H1 (cell line): ENCODE data around the gene ZNF57. TPM values are rescaled to one million over a fixed set of nuclear protein-coding genes. Genes with fewer than 3 reads are reported as not detected.

ENCODE experiments used
- CTCF ChIA-PET: fragments of 300-600 bp; sonication (Branson Sonifier 250); formaldehyde crosslinking; loops from one replicate; lab custom pipeline; 2021; ENCODE audit not compliant: partially characterized antibody; lab: Charles Lee
- POLR2A ChIA-PET: fragments of 300-600 bp; sonication (Branson Sonifier 250); formaldehyde crosslinking; loops from one replicate; lab custom pipeline; 2021; ENCODE audit warnings: inconsistent platforms; ENCODE audit not compliant: partially characterized antibody; lab: Charles Lee
- DNase-seq, 2 experiments: peaks; one replicate each; pipeline versions ENCODE4 v3.0.0 to v3.0.0-alpha.2; 2010 to 2022; ENCODE audit warnings: low spot score in 2 of 2, low read depth in 1 of 2, mixed read lengths in 1 of 2
- FAIRE-seq: peaks from 2 replicates; lab custom pipeline; 2011; peaks lifted over from hg19 to GRCh38; lab: Jason Lieb, UNC
- H2AFZ ChIP-seq: 2 replicates; pipeline ENCODE4 v1.8.1; 2012; ENCODE audit warnings: low read length, inconsistent platforms
- H2AK5ac ChIP-seq: 2 replicates; pipeline ENCODE4 v1.6.1; 2013; ENCODE audit warnings: low read depth, low read length
- H2BK120ac ChIP-seq: replicated peaks from 2 replicates; pipeline ENCODE3; 2013; ENCODE audit warnings: low read depth, low read length, inconsistent platforms
- H2BK12ac ChIP-seq: 2 replicates; pipeline ENCODE4 v1.6.1; 2013; ENCODE audit warnings: low read depth, low read length
- H2BK15ac ChIP-seq: 2 replicates; pipeline ENCODE4 v1.6.1; 2013; ENCODE audit warnings: low read length
- H2BK20ac ChIP-seq: 2 replicates; pipeline ENCODE4 v1.6.1; 2013; ENCODE audit warnings: low read length
- H2BK5ac ChIP-seq: 2 replicates; pipeline ENCODE4 v1.6.1; 2013; ENCODE audit warnings: low read depth, low read length
- H3K14ac ChIP-seq: 2 replicates; pipeline ENCODE4 v1.6.1; 2013; ENCODE audit warnings: inconsistent platforms; ENCODE audit not compliant: insufficient read length
- H3K18ac ChIP-seq: 2 replicates; pipeline ENCODE4 v1.6.1; 2013; ENCODE audit warnings: low read length; ENCODE audit errors: extremely low read depth
- H3K23ac ChIP-seq: 2 replicates; pipeline ENCODE4 v1.6.1; 2013; ENCODE audit warnings: inconsistent platforms; ENCODE audit not compliant: insufficient read length
- H3K23me2 ChIP-seq: 2 replicates; pipeline ENCODE4 v1.6.1; 2013; ENCODE audit warnings: low read depth, low read length
- H3K27ac ChIP-seq: 2 replicates; pipeline ENCODE4 v1.6.1; 2011; ENCODE audit warnings: low read depth, low read length, inconsistent platforms
- H3K27me3 ChIP-seq, 4 experiments: replicated peaks in 1 of 4; 1 replicate in 1 of 4; 2 replicates in 3 of 4; pipeline versions ENCODE4 v1.6.1 to v1.8.1; 2011 to 2013; ENCODE audit warnings: low read length in 3 of 4, mild to moderate bottlenecking in 3 of 4, inconsistent platforms in 2 of 4, mixed read lengths in 2 of 4, moderate library complexity in 1 of 4; ENCODE audit not compliant: control insufficient read depth in 3 of 4, insufficient read depth in 3 of 4; ENCODE audit errors: extremely low read depth in 1 of 4
- H3K36me3 ChIP-seq, 4 experiments: 2 replicates each; pipeline versions ENCODE4 v1.6.1 to v1.8.1; 2011 to 2013; ENCODE audit warnings: mild to moderate bottlenecking in 4 of 4, low read length in 3 of 4, moderate library complexity in 2 of 4, control low read depth in 1 of 4, inconsistent platforms in 1 of 4; ENCODE audit not compliant: insufficient read depth in 4 of 4, control insufficient read depth in 2 of 4
- H3K4ac ChIP-seq: replicated peaks from 2 replicates; pipeline ENCODE3; 2013; ENCODE audit warnings: low read length, low read depth, mixed read lengths, inconsistent platforms; ENCODE audit not compliant: insufficient read length
- H3K4me1 ChIP-seq, 4 experiments: replicated peaks in 1 of 4; 1 replicate in 1 of 4; 2 replicates in 3 of 4; pipeline versions ENCODE4 v1.6.1 to v1.8.1; 2011 to 2013; ENCODE audit warnings: low read length in 3 of 4, inconsistent platforms in 2 of 4, mixed read lengths in 1 of 4; ENCODE audit not compliant: insufficient read depth in 4 of 4, control insufficient read depth in 3 of 4
- H3K4me2 ChIP-seq, 2 experiments: 2 replicates each; pipeline versions ENCODE4 v1.6.1 to v1.8.1; 2011 to 2013; ENCODE audit warnings: low read depth in 2 of 2, low read length in 2 of 2, control low read depth in 1 of 2, inconsistent platforms in 1 of 2, mild to moderate bottlenecking in 1 of 2; ENCODE audit not compliant: insufficient read depth in 1 of 2
- H3K4me3 ChIP-seq, 4 experiments: fragments of 200-600, 300-600 bp in 1 of 4; sonication (generic), shearing (Covaris generic), sonication (Bioruptor Twin) in 1 of 4; 2 replicates each; pipeline versions ENCODE4 v1.5.1 to v1.8.1; 2011 to 2016; ENCODE audit warnings: low read length in 4 of 4, low read depth in 3 of 4, control low read depth in 2 of 4, inconsistent platforms in 2 of 4, mild to moderate bottlenecking in 2 of 4, mixed read lengths in 1 of 4, moderate library complexity in 1 of 4; ENCODE audit not compliant: insufficient read depth in 2 of 4; ENCODE audit errors: extremely low read depth in 1 of 4
- H3K56ac ChIP-seq: replicated peaks from 2 replicates; pipeline ENCODE3; 2013; ENCODE audit warnings: low read depth, mild to moderate bottlenecking, mixed read lengths, low read length, inconsistent platforms; ENCODE audit not compliant: insufficient read length
- H3K79me1 ChIP-seq: 2 replicates; pipeline ENCODE4 v1.6.1; 2013; ENCODE audit warnings: low read depth, low read length, control low read depth
- H3K79me2 ChIP-seq, 2 experiments: 2 replicates each; pipeline versions ENCODE4 v1.6.1 to v1.8.1; 2012 to 2013; ENCODE audit warnings: low read length in 2 of 2, mild to moderate bottlenecking in 2 of 2, inconsistent platforms in 1 of 2; ENCODE audit not compliant: insufficient read depth in 2 of 2, control insufficient read depth in 1 of 2
- H3K9ac ChIP-seq, 4 experiments: replicated peaks in 1 of 4; 1 replicate in 1 of 4; 2 replicates in 3 of 4; pipeline versions ENCODE4 v1.6.1 to v1.8.1; 2011 to 2013; ENCODE audit warnings: low read depth in 3 of 4, low read length in 3 of 4, control low read depth in 2 of 4, mild to moderate bottlenecking in 2 of 4, moderate library complexity in 2 of 4, inconsistent platforms in 1 of 4; ENCODE audit errors: extremely low read depth in 1 of 4
- H3K9me3 ChIP-seq, 2 experiments: 2 replicates each; pipeline versions ENCODE4 v1.6.1 to v1.8.1; 2012 to 2013; ENCODE audit warnings: mild to moderate bottlenecking in 2 of 2, moderate library complexity in 2 of 2, control low read depth in 1 of 2, inconsistent platforms in 1 of 2, low read depth in 1 of 2, low read length in 1 of 2, mixed read lengths in 1 of 2; ENCODE audit not compliant: insufficient read depth in 2 of 2
- H4K20me1 ChIP-seq, 2 experiments: replicated peaks in 1 of 2; 2 replicates each; pipeline versions ENCODE3 to v1.8.1; 2011 to 2013; ENCODE audit warnings: inconsistent platforms in 2 of 2, low read length in 2 of 2, mild to moderate bottlenecking in 1 of 2; ENCODE audit not compliant: insufficient read depth in 2 of 2, control insufficient read depth in 1 of 2
- H4K5ac ChIP-seq: 2 replicates; pipeline ENCODE4 v1.6.1; 2013; ENCODE audit warnings: low read length, low read depth, mixed read lengths, inconsistent platforms; ENCODE audit not compliant: insufficient read length
- H4K8ac ChIP-seq: 2 replicates; pipeline ENCODE4 v1.8.0; 2013; ENCODE audit warnings: mild to moderate bottlenecking, moderate library complexity, low read length, inconsistent platforms; ENCODE audit not compliant: insufficient read depth; ENCODE audit errors: extremely low read depth
- H4K91ac ChIP-seq: replicated peaks from 2 replicates; pipeline ENCODE3; 2013; ENCODE audit warnings: low read length, mixed read lengths, inconsistent platforms; ENCODE audit not compliant: insufficient read length
- KDM1A ChIP-seq: fragments of 200-600, 300-600 bp; sonication (generic); IDR thresholded peaks from 2 replicates; pipeline ENCODE4 v1.7.1; 2016; ENCODE audit warnings: mild to moderate bottlenecking, low read length, borderline replicate concordance
- NANOG ChIP-seq: IDR thresholded peaks from 2 replicates; pipeline ENCODE4 v1.6.1; 2011; ENCODE audit warnings: low read length, low read depth, mild to moderate bottlenecking, inconsistent platforms; ENCODE audit not compliant: insufficient read depth, poor library complexity, severe bottlenecking
- NRF1 ChIP-seq: IDR thresholded peaks from 2 replicates; pipeline ENCODE4 v1.6.1; 2011; ENCODE audit warnings: mild to moderate bottlenecking, low read depth, low read length, improper control_type of control experiment
- POLR2A ChIP-seq, 2 experiments: IDR thresholded peaks; 1 replicate in 1 of 2; 2 replicates in 1 of 2; pipeline ENCODE4 v1.6.1; 2011; ENCODE audit warnings: low read depth in 2 of 2, low read length in 2 of 2, mild to moderate bottlenecking in 2 of 2; ENCODE audit errors: control extremely low read depth in 1 of 2
- SIRT6 ChIP-seq: IDR thresholded peaks from one replicate; pipeline ENCODE4 v1.7.1; 2012; ENCODE audit warnings: low read length, inconsistent platforms
- WGBS, 2 experiments: shearing (Covaris generic) in 1 of 2; methylation state at CpG; one replicate each; pipeline versions ENCODE4 v1.1.6 to v1.1.7; 2013 to 2015; ENCODE audit warnings: low lambda C conversion rate in 2 of 2, mixed read lengths in 2 of 2, inconsistent platforms in 1 of 2, low coverage in 1 of 2, missing lambda C conversion rate in 1 of 2; ENCODE audit not compliant: insufficient replicate concordance in 2 of 2, insufficient coverage in 1 of 2, insufficient read length in 1 of 2; ENCODE audit errors: extremely low coverage in 1 of 2, missing lambda C conversion rate in 1 of 2; 5-methylcytosine and 5-hydroxymethylcytosine counted together
- polyA plus RNA-seq, 7 experiments: library from polyadenylated mRNA; depleted of rRNA in 3 of 7; stranded (reverse) in 5 of 7; unstranded in 2 of 7; fragments of >200 nt in 5 of 7; fragments of 200-250 nt in 2 of 7; gene quantifications; 1 replicate in 5 of 7; 2 replicates in 1 of 7; 4 replicates in 1 of 7; pipeline versions ENCODE4 v1.2.1 to v1.2.3, GENCODE V29; 2011 to 2013; ENCODE audit warnings: missing spikeins in 2 of 7, mixed read lengths in 2 of 7
- total RNA-seq: library from RNA; stranded (reverse); fragmentation: NEBNext Ultra II Directional; extraction: Animal tissue kit (Norgen Biotek cat#: 25700); gene quantifications from 2 replicates; pipeline ENCODE4 v1.2.1, GENCODE V29; 2021
- TF ChIP-seq, protein P1 (sequence below), 3 experiments: IDR thresholded peaks; 1 replicate in 2 of 3; 2 replicates in 1 of 3; pipeline versions ENCODE4 v1.5.1 to v1.6.1; 2011; ENCODE audit warnings: low read length in 3 of 3, mild to moderate bottlenecking in 3 of 3, inconsistent platforms in 2 of 3, low read depth in 1 of 3, moderate library complexity in 1 of 3; ENCODE audit not compliant: insufficient read depth in 1 of 3; ENCODE audit errors: control extremely low read depth in 1 of 3
- TF ChIP-seq, protein P2 (sequence below): IDR thresholded peaks from 2 replicates; pipeline ENCODE4 v1.6.1; 2011; ENCODE audit warnings: low read depth, mild to moderate bottlenecking, low read length; ENCODE audit not compliant: insufficient read depth

The ZNF57 gene
- total and polyA plus RNA-seq, 2 of the 8 experiments (the other 6 are each of a cell fraction or from before 2014, with no cell fraction given) = 4.9 to 8.9 TPM

DNA sequence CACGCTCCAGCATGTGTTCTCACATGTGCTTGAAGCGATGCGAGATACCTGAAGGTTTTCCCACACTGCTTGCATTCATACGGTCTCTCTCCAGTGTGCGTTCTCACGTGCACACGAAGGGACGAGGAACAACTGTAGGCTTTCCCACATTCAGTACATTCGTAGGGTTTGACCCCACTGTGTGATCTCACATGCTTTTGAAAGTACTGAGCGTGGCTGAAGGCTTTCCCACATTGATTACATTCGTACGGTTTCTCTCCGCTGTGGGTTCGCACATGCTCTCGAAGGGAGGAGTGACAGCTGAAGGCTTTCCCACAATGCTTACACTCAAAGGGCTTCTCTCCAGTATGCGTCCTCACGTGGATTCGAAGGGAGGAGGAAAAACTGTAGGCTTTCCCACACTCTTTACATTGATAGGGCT, 32.8 kb downstream of the ZNF57 start:
- no peak overlapping the region for H4K91ac ChIP-seq
- ChIA-PET CTCF (no interaction called here), POLR2A (no interaction called here)
- FAIRE-seq (no peak), DNase-seq (no peak)
- H3K14ac ChIP-seq = no peak overlapping the region
- no peak overlapping the region for H3K27ac ChIP-seq
- H3K79me2 ChIP-seq = no peaks in the 10 kb centered on the region
- no peaks in the 10 kb centered on the region for H3K23me2 ChIP-seq
- H4K8ac ChIP-seq = no peak overlapping the region
- H3K4me3 ChIP-seq = peak overlapping the region in 1 of 4 experiments; percentile 27; a peak in 1 of 8 replicates
- WGBS, 2 experiments = 94% methylated on average over 18 of the region's 18 CpGs; no CpG with 5 or more reads in 1 of the 2 experiments
- H2BK12ac ChIP-seq = no peak overlapping the region
- no peak overlapping the region for H3K4me2 ChIP-seq
- no peak overlapping the region for H2BK120ac ChIP-seq
- H3K4me1 ChIP-seq = no peaks in the 10 kb centered on the region
- H4K5ac ChIP-seq = no peak overlapping the region
- no peak overlapping the region for H3K4ac ChIP-seq
- H3K36me3 ChIP-seq = peaks cover 6 to 53% (median 28%) of the 10 kb centered on the region in 4 experiments; a peak in 7 of 8 replicates
- no peak overlapping the region for H3K18ac ChIP-seq
- H3K9ac ChIP-seq = no peak overlapping the region
- no peak overlapping the region for H2BK15ac ChIP-seq
- no peaks in the 10 kb centered on the region for H3K79me1 ChIP-seq
- no peaks in the 10 kb centered on the region for H3K27me3 ChIP-seq
- no peak overlapping the region for H2AFZ ChIP-seq
- TF ChIP-seq SIRT6 = no peak
- no peak for TF ChIP-seq NRF1
- TF ChIP-seq POLR2A (IDR thresholded peaks at IDR 0.05; ENCODE audit: control extremely low read depth in 1 of 2, low read depth in 2 of 2, low read length in 2 of 2) = no peak
- no peak for TF ChIP-seq NANOG
- TF ChIP-seq, protein P1, sequence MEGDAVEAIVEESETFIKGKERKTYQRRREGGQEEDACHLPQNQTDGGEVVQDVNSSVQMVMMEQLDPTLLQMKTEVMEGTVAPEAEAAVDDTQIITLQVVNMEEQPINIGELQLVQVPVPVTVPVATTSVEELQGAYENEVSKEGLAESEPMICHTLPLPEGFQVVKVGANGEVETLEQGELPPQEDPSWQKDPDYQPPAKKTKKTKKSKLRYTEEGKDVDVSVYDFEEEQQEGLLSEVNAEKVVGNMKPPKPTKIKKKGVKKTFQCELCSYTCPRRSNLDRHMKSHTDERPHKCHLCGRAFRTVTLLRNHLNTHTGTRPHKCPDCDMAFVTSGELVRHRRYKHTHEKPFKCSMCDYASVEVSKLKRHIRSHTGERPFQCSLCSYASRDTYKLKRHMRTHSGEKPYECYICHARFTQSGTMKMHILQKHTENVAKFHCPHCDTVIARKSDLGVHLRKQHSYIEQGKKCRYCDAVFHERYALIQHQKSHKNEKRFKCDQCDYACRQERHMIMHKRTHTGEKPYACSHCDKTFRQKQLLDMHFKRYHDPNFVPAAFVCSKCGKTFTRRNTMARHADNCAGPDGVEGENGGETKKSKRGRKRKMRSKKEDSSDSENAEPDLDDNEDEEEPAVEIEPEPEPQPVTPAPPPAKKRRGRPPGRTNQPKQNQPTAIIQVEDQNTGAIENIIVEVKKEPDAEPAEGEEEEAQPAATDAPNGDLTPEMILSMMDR (IDR thresholded peaks at IDR 0.05; ENCODE audit: control extremely low read depth in 1 of 3, insufficient read depth in 1 of 3, low read depth in 1 of 3, low read length in 3 of 3) = no peak
- TF ChIP-seq, protein P2, sequence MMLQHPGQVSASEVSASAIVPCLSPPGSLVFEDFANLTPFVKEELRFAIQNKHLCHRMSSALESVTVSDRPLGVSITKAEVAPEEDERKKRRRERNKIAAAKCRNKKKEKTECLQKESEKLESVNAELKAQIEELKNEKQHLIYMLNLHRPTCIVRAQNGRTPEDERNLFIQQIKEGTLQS = no peak
- TF ChIP-seq KDM1A = peak; percentile 78; the same call in 1 of the 2 replicates
- peaks cover 46 to 57% of the 10 kb centered on the region in 2 experiments for H3K9me3 ChIP-seq
- H2BK20ac ChIP-seq = no peak overlapping the region
- H3K23ac ChIP-seq = no peak overlapping the region
- no peak overlapping the region for H2BK5ac ChIP-seq
- H4K20me1 ChIP-seq = no peaks in the 10 kb centered on the region
- no peak overlapping the region for H2AK5ac ChIP-seq
- H3K56ac ChIP-seq = no peak overlapping the region
